HepG2 (cell line): ENCODE measurements around the gene LPO.

ENCODE experiments used
- POLR2AphosphoS5 ChIP-seq: IDR thresholded peaks from 2 replicates; pipeline ENCODE4 v1.6.1; 2012; ENCODE audit warnings: low read depth, low read length
- TF ChIP-seq, protein P1 (sequence below): sonication (generic); formaldehyde crosslinking; IDR thresholded peaks from 2 replicates; pipeline ENCODE4 v1.5.0; 2020; ENCODE audit warnings: mild to moderate bottlenecking, missing genetic modification reagents, moderate library complexity

GRCh38 chr17:58281511-58282011 is 43.2 kb downstream of the LPO start:
- TF ChIP-seq, protein P1, sequence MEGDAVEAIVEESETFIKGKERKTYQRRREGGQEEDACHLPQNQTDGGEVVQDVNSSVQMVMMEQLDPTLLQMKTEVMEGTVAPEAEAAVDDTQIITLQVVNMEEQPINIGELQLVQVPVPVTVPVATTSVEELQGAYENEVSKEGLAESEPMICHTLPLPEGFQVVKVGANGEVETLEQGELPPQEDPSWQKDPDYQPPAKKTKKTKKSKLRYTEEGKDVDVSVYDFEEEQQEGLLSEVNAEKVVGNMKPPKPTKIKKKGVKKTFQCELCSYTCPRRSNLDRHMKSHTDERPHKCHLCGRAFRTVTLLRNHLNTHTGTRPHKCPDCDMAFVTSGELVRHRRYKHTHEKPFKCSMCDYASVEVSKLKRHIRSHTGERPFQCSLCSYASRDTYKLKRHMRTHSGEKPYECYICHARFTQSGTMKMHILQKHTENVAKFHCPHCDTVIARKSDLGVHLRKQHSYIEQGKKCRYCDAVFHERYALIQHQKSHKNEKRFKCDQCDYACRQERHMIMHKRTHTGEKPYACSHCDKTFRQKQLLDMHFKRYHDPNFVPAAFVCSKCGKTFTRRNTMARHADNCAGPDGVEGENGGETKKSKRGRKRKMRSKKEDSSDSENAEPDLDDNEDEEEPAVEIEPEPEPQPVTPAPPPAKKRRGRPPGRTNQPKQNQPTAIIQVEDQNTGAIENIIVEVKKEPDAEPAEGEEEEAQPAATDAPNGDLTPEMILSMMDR (CRISPR knock-in tag) = no peak
- no peak for TF ChIP-seq POLR2AphosphoS5
